Endothelial cell of hepatic sinusoid (primary cell): ENCODE results near the gene SMLR1.
"Not testable (repeated sequence)": the region's sequence is repeated elsewhere in the genome, so short reads cannot be mapped to it uniquely, and the experiment has no call there.

Experiments
- in situ Hi-C: cut with HindIII; loops from 2 replicates; pipeline ENCODE4 v1.10.0; 2017; ENCODE audit warnings: low sequenced_read_pairs

SMLR1 gene

GRCh38 chr6:130827247-130828149 lies at the start of gene SMLR1:
TSS of gene SMLR1 (plus strand) at chr6:130827406. CDS start at chr6:130827414, 8 bp downstream.
- in situ Hi-C loops: no loop called here

GRCh38 chr6:130778946-130779657 lies 48.1 kb upstream of the SMLR1 start:
- in situ Hi-C loops: no loop called here

- in situ Hi-C loops: no loop called here
Measured at GRCh38 chr6:130779658-130780033, 47.6 kb upstream of the SMLR1 start.

- in situ Hi-C loops: no loop called here
Measured at GRCh38 chr6:130780122-130780521, 47.1 kb upstream of the SMLR1 start.

- in situ Hi-C loops: no loop called here
Measured at GRCh38 chr6:130781557-130781956, 45.6 kb upstream of the SMLR1 start.

- in situ Hi-C loops: no loop called here
Measured at GRCh38 chr6:130783416-130784107, 43.6 kb upstream of the SMLR1 start.

- in situ Hi-C loops: no loop called here
Measured at GRCh38 chr6:130787726-130788500, 39.3 kb upstream of the SMLR1 start.

GRCh38 chr6:130788954-130789353 lies 38.3 kb upstream of the SMLR1 start:
- in situ Hi-C loops: no loop called here

- in situ Hi-C loops: no loop called here
Measured at GRCh38 chr6:130794010-130794697, 33.1 kb upstream of the SMLR1 start.

- in situ Hi-C loops: no loop called here
Measured at GRCh38 chr6:130794738-130795137, 32.5 kb upstream of the SMLR1 start.

GRCh38 chr6:130796313-130796905 lies 30.8 kb upstream of the SMLR1 start:
- in situ Hi-C loops: no loop called here

GRCh38 chr6:130797061-130797460 lies 30.1 kb upstream of the SMLR1 start:
- in situ Hi-C loops: no loop called here

GRCh38 chr6:130801368-130801767 lies 25.8 kb upstream of the SMLR1 start:
- in situ Hi-C loops: not testable (repeated sequence)

GRCh38 chr6:130810307-130811030 lies 16.7 kb upstream of the SMLR1 start:
- in situ Hi-C loops: no loop called here

- in situ Hi-C loops: no loop called here
Measured at GRCh38 chr6:130811932-130812331, 15.3 kb upstream of the SMLR1 start.

- in situ Hi-C loops: no loop called here
Measured at GRCh38 chr6:130814506-130814905, 12.7 kb upstream of the SMLR1 start.

- in situ Hi-C loops: no loop called here
Measured at GRCh38 chr6:130815200-130816071, 11.8 kb upstream of the SMLR1 start.

- in situ Hi-C loops: no loop called here
Measured at GRCh38 chr6:130822736-130823135, 4.5 kb upstream of the SMLR1 start.
